HepG2 (cell line): Measurements from ENCODE around the gene UNC5B. TPM values are rescaled to one million over a fixed set of nuclear protein-coding genes. Genes with fewer than 3 reads are reported as not detected.

ENCODE experiments used
- ATM ChIP-seq: fragments of 450-650 bp; IDR thresholded peaks from 2 replicates; pipeline ENCODE4 v1.7.1; 2017; ENCODE audit warnings: mild to moderate bottlenecking, borderline replicate concordance
- FOXK2 ChIP-seq: fragments of 450-650 bp; IDR thresholded peaks from 2 replicates; pipeline ENCODE4 v1.6.1; 2016
- IKZF1 ChIP-seq: fragments of 450-650 bp; IDR thresholded peaks from 2 replicates; pipeline ENCODE4 v1.7.1; 2016
- KLF15 ChIP-seq: sonication (generic); formaldehyde crosslinking; IDR thresholded peaks from 2 replicates; pipeline ENCODE4 v1.8.1; 2023; ENCODE audit warnings: borderline replicate concordance, mild to moderate bottlenecking, inconsistent platforms, missing genetic modification reagents, mixed read lengths
- MED13 ChIP-seq: sonication (generic); formaldehyde crosslinking; IDR thresholded peaks from 2 replicates; pipeline ENCODE4 v1.5.0; 2020; ENCODE audit warnings: missing genetic modification reagents
- RELA ChIP-seq: sonication (generic); formaldehyde crosslinking; IDR thresholded peaks from 2 replicates; pipeline ENCODE4 v1.4.0; 2020; ENCODE audit warnings: missing genetic modification reagents
- TBL1XR1 ChIP-seq: fragments of 150-350 bp; IDR thresholded peaks from 2 replicates; pipeline ENCODE4 v1.6.1; 2014; ENCODE audit warnings: borderline replicate concordance, low read length; ENCODE audit not compliant: partially characterized antibody
- ZFP1 ChIP-seq: IDR thresholded peaks from 2 replicates; pipeline ENCODE4 v1.6.1; 2016
- ZNF180 ChIP-seq: sonication (generic); formaldehyde crosslinking; IDR thresholded peaks from 2 replicates; pipeline ENCODE4 v1.4.0; 2020; ENCODE audit warnings: low read depth, missing genetic modification reagents, borderline replicate concordance
- ZNF33A ChIP-seq: sonication (generic); formaldehyde crosslinking; IDR thresholded peaks from 2 replicates; pipeline ENCODE4 v1.5.1; 2020; ENCODE audit warnings: missing genetic modification reagents, mild to moderate bottlenecking, moderate library complexity, borderline replicate concordance
- ZNF34 ChIP-seq: sonication (generic); formaldehyde crosslinking; IDR thresholded peaks from 2 replicates; pipeline ENCODE4 v1.4.0; 2020; ENCODE audit warnings: mild to moderate bottlenecking, missing genetic modification reagents, borderline replicate concordance
- ZNF460 ChIP-seq: sonication (generic); formaldehyde crosslinking; IDR thresholded peaks from 2 replicates; pipeline ENCODE4 v1.5.1; 2020; ENCODE audit warnings: missing genetic modification reagents, mild to moderate bottlenecking, borderline replicate concordance
- ZNF543 ChIP-seq: sonication (generic); formaldehyde crosslinking; IDR thresholded peaks from 2 replicates; pipeline ENCODE4 v1.4.0; 2020; ENCODE audit warnings: mild to moderate bottlenecking, missing genetic modification reagents
- ZNF792 ChIP-seq: IDR thresholded peaks from 2 replicates; pipeline ENCODE4 v1.6.1; 2016
- polyA plus RNA-seq, 8 experiments: library from polyadenylated mRNA; depleted of rRNA in 3 of 8; stranded (reverse) in 7 of 8; unstranded in 1 of 8; fragments of >200 nt; fragmentation: Illumina TruSeq in 4 of 8; extraction: Trizol in 4 of 8; gene quantifications; 2 replicates each; pipeline versions ENCODE4 v1.2.1 to v1.2.3, GENCODE V29; 2011 to 2016; ENCODE audit warnings: low read depth in 4 of 8, missing spikeins in 1 of 8, mixed read lengths in 1 of 8; ENCODE audit not compliant: insufficient read depth in 1 of 8
- total RNA-seq, 5 experiments: library from RNA; depleted of rRNA; stranded (reverse); fragments of >200 nt; fragmentation: Illumina TruSeq; extraction: Trizol; gene quantifications; 2 replicates each; pipeline ENCODE4 v1.2.3, GENCODE V29; 2016; ENCODE audit warnings: low read depth in 1 of 5
- TF ChIP-seq, protein P1 (sequence below): sonication (generic); formaldehyde crosslinking; IDR thresholded peaks from 2 replicates; pipeline ENCODE4 v1.8.1; 2023; ENCODE audit warnings: mild to moderate bottlenecking, missing genetic modification reagents
- TF ChIP-seq, protein P2 (sequence below): sonication (generic); formaldehyde crosslinking; IDR thresholded peaks from 2 replicates; pipeline ENCODE4 v1.4.0; 2020; ENCODE audit warnings: missing genetic modification reagents, mild to moderate bottlenecking, borderline replicate concordance
- TF ChIP-seq, protein P3 (sequence below): sonication (generic); formaldehyde crosslinking; IDR thresholded peaks from one replicate; pipeline ENCODE4 v1.5.1; 2020; ENCODE audit warnings: mild to moderate bottlenecking, missing genetic modification reagents; ENCODE audit errors: not compliant biosample characterization

The UNC5B gene
- total and polyA plus RNA-seq, 2 of the 13 experiments (the other 11 are each of a cell fraction or from before 2014, with no cell fraction given): 0.07 TPM

DNA sequence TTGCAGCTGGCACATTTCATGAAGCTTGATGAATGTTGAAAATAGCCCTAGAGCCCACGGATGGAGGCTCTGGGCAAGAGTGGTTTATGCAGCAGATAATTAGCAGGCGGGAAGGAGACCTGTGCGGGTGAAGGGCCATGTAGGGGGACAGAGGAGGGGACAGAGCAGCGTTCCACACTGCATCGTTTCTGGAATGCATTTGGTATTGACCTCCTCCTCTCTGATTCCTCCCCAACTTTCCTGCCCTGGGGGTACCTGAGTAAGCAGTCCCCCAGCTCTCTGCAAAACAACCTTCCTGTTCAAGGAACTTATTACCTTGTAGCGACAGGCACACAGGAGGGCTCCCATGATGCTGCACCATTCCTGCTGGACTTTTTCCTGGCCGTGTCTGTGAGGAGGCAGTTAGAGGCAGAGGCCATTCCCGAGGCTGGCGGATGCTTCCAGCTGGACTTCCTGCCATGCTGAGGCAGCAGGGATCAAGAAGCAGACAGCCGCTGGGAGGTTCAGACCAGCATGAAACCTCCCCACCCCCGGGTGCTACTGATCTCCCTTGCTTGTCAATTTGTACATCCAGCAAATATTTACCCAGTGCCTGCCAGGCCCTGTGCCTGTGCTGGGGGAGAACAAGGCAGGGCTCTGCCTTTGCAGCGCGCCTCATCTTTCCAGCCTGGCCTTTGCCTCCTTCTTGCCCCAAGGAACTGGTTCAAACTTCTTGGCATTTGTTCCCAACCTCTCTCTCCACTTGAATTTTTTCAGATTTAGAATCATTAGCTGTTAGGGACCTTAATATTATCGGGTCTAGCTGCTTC, 135.4 kb downstream of the UNC5B start (continued):
- TF ChIP-seq, protein P1, sequence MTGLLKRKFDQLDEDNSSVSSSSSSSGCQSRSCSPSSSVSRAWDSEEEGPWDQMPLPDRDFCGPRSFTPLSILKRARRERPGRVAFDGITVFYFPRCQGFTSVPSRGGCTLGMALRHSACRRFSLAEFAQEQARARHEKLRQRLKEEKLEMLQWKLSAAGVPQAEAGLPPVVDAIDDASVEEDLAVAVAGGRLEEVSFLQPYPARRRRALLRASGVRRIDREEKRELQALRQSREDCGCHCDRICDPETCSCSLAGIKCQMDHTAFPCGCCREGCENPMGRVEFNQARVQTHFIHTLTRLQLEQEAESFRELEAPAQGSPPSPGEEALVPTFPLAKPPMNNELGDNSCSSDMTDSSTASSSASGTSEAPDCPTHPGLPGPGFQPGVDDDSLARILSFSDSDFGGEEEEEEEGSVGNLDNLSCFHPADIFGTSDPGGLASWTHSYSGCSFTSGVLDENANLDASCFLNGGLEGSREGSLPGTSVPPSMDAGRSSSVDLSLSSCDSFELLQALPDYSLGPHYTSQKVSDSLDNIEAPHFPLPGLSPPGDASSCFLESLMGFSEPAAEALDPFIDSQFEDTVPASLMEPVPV (CRISPR knock-in tag): no peak
- TF ChIP-seq ATM: no peak
- TF ChIP-seq TBL1XR1: no peak
- TF ChIP-seq RELA (CRISPR knock-in tag): no peak
- TF ChIP-seq, protein P2, sequence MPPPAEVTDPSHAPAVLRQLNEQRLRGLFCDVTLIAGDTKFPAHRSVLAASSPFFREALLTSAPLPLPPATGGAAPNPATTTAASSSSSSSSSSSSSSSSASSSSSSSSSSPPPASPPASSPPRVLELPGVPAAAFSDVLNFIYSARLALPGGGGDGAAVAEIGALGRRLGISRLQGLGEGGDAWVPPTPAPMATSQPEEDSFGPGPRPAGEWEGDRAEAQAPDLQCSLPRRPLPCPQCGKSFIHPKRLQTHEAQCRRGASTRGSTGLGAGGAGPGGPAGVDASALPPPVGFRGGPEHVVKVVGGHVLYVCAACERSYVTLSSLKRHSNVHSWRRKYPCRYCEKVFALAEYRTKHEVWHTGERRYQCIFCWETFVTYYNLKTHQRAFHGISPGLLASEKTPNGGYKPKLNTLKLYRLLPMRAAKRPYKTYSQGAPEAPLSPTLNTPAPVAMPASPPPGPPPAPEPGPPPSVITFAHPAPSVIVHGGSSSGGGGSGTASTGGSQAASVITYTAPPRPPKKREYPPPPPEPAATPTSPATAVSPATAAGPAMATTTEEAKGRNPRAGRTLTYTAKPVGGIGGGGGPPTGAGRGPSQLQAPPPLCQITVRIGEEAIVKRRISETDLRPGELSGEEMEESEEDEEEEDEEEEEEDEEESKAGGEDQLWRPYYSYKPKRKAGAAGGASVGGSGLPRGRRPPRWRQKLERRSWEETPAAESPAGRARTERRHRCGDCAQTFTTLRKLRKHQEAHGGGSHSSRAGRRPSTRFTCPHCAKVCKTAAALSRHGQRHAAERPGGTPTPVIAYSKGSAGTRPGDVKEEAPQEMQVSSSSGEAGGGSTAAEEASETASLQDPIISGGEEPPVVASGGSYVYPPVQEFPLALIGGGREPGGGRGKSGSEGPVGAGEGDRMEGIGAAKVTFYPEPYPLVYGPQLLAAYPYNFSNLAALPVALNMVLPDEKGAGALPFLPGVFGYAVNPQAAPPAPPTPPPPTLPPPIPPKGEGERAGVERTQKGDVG (CRISPR knock-in tag): no peak
- TF ChIP-seq ZNF33A (CRISPR knock-in tag): no peak
- TF ChIP-seq ZNF460: no peak
- TF ChIP-seq IKZF1: no peak
- 0 out of 2 replicates have a peak, but pooled peaks have one; percentile 47 for TF ChIP-seq MED13 (CRISPR knock-in tag)
- TF ChIP-seq ZNF34: no peak
- TF ChIP-seq ZNF792 (CRISPR knock-in tag): peak; percentile 75; the same call in 1 of the 2 replicates
- no peak for TF ChIP-seq ZFP1 (CRISPR knock-in tag)
- TF ChIP-seq ZNF543 (CRISPR knock-in tag): peak; percentile 79; the same call in 1 of the 2 replicates
- TF ChIP-seq FOXK2: no peak
- TF ChIP-seq ZNF180: no peak
- TF ChIP-seq KLF15: no peak
- TF ChIP-seq, protein P3, sequence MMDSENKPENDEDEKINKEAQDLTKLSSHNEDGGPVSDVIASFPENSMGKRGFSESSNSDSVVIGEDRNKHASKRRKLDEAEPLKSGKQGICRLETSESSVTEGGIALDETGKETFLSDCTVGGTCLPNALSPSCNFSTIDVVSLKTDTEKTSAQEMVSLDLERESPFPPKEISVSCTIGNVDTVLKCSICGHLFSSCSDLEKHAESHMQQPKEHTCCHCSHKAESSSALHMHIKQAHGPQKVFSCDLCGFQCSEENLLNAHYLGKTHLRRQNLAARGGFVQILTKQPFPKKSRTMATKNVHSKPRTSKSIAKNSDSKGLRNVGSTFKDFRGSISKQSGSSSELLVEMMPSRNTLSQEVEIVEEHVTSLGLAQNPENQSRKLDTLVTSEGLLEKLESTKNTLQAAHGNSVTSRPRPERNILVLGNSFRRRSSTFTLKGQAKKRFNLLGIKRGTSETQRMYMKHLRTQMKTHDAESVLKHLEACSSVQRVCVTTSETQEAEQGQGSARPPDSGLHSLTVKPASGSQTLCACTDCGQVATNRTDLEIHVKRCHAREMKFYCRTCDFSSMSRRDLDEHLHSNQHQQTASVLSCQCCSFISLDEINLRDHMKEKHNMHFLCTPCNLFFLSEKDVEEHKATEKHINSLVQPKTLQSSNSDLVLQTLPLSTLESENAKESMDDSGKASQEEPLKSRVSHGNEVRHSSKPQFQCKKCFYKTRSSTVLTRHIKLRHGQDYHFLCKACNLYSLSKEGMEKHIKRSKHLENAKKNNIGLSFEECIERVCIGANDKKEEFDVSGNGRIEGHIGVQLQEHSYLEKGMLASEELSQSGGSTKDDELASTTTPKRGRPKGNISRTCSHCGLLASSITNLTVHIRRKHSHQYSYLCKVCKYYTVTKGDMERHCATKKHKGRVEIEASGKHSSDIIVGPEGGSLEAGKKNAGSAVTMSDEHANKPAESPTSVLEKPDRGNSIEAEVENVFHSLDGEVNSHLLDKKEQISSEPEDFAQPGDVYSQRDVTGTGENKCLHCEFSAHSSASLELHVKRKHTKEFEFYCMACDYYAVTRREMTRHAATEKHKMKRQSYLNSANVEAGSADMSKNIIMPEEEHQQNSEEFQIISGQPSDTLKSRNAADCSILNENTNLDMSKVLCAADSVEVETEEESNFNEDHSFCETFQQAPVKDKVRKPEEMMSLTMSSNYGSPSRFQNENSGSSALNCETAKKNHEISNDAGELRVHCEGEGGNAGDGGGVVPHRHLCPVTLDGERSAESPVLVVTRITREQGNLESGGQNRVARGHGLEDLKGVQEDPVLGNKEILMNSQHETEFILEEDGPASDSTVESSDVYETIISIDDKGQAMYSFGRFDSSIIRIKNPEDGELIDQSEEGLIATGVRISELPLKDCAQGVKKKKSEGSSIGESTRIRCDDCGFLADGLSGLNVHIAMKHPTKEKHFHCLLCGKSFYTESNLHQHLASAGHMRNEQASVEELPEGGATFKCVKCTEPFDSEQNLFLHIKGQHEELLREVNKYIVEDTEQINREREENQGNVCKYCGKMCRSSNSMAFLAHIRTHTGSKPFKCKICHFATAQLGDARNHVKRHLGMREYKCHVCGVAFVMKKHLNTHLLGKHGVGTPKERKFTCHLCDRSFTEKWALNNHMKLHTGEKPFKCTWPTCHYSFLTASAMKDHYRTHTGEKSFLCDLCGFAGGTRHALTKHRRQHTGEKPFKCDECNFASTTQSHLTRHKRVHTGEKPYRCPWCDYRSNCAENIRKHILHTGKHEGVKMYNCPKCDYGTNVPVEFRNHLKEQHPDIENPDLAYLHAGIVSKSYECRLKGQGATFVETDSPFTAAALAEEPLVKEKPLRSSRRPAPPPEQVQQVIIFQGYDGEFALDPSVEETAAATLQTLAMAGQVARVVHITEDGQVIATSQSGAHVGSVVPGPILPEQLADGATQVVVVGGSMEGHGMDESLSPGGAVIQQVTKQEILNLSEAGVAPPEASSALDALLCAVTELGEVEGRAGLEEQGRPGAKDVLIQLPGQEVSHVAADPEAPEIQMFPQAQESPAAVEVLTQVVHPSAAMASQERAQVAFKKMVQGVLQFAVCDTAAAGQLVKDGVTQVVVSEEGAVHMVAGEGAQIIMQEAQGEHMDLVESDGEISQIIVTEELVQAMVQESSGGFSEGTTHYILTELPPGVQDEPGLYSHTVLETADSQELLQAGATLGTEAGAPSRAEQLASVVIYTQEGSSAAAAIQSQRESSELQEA (CRISPR knock-in tag): no peak
